ENCODE results near the gene EYA2.
"Not testable (repeated sequence)": the region's sequence is repeated elsewhere in the genome, so short reads cannot be mapped to it uniquely, and the experiment has no call there.

Gene EYA2

DNA sequence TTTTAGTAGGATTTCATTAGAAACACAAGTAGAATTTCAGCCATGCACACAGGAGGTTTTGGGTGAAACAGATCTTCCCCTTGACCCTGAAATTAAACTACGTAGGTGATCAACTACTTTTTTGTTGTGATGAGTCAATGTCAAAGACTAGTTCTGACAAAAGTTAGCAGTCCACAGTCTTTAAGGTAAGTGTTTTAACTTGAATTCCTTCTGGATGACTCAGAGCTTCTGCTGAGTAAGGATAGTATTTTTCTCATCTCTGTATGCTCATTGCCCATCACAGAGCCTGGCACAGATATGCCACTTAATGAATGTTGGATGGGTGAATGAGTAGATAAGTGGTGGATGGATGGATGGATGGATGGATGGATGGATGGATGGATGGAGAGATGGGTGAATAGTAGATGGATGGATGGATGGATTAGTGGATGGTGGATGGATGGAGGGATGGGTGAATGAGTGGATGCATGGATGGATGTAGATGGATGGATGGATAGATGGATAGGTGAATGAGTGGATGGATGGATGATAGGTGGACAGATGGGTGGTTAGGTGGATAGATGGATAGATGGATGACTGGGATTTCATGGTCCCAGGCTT is 296.5 kb downstream of the EYA2 start:
- no peak for DNase-seq

DNA sequence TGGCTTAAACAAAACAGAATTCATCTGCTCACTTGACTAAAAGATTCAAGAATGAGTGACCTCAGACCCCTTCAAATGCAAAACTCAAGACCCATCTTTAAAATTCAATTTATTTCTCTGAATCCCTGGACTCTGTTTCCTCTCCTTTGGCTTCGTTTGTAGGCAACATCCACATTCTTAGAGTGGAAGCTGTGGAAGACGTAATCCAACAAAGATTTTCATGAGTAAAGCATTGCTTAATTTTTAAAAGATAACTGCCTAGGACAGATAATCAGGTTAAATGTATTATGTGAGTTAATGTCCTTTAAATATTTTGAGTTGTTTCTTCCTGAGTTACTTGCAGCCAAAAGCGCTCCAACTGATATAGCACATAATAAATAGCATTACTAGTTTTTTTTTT is 297.3 kb downstream of the EYA2 start:
- no peak for DNase-seq

DNA sequence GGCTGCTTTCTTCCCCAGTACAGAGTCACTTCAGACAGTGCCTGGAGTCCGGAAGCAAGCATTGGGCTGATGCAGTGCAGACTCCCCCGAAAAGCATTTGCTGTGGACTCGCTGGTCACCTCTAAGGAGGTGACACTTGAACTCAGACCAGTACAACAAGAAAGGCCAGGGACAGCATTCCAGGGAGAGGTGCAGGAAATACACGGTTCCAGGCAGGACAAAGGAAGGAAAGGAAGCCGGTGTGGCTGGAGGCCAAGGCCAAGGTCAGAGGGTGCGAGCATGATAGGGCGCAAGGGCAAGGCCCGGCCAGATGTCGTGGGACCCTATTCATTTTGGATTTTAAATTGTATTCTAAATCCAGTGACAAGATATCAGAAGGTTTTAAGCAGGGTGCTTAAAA is 300.9 kb downstream of the EYA2 start:
- DNase-seq: no peak

DNA sequence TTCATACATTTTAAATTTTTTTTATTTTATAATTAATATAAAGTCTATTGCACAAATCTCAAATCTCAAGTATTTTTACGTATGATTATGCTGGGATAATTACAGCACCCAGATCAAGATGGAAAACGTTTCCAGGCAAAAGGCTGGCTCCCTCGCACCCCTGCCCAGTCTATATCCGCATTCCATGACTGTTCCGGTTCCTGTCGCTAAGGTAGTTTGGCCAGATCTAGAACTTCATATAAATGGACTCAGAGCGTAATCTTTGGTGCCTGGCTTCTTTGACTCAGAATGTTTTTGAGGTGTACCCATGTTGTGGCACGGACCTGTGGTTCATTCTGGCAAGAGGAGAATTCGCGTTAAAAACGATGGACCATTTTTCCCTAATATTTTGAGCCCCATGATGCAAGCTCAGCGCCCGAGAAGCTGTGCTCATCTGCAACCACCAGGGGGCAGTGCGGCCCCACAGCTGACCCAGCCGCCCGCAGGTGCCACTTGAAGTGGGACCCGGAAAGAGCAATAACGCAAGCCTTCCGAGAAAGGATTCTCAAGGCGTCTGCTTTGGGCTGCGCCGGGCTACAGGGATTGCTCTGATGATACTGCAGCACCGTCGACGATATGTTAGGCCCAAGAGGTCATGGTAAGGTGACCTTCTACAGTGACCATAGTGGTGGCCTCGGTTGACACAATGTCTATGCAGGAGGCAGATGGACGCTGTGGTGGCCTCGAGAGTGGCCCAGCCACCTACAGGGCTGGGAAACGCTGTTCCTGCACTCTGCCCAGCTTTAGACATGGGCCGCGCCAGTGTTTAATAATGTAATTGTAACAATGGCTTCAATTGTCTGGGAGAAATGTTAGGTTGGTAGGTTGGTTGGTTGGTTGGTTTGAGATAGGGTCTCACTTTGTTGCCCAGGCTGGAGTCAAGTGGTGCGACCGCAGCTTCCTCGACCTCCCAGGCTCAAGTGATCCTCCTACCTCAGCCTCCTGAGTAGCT is 301.7 kb downstream of the EYA2 start:
- peak; percentile 77 for DNase-seq

DNA sequence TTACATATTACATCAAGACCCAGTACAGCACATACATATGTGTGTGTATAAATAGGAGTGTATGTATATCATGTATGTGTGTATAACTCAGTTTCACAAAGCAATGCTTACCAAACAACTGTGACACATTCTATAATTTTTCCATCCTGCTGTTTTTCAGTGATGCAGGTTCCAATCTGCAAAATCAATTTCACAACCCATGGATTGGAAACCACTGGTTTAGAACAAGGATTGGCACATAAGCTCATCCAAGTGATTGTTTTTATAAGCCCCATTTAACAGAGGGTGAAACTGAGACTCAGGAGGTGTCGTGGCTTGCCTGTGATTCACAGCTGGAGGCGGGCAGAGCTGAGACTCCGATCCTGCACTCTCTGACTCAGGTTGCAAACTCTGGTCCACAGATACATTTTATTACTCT is 303.6 kb downstream of the EYA2 start:
- DNase-seq: no peak

DNA sequence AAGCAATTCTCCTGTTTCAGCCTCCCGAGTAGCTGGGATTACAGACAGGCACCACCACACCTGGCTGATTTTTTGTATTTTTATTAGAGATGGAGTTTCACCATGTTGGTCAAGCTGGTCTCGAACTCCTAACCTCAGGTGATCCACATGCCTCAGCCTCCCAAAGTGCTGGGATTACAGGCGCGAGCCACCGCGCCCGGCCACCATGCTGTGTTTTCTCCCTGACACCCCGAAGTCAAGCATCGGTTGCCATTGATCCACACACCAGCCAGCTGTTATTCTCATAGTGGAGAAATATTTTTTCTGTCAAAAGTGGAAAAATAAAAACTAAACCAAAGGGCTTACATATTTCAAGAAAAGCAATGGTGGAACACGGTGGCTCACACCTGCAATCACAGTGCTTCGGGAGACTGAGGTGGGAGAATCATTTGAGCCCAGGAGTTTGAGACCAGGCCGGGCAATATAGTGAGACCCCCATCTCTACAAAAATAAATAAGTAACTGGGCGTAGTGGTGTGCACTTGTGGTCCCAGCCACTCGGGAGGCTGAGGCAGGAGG is 304.4 kb downstream of the EYA2 start:
- no peak for DNase-seq

DNA sequence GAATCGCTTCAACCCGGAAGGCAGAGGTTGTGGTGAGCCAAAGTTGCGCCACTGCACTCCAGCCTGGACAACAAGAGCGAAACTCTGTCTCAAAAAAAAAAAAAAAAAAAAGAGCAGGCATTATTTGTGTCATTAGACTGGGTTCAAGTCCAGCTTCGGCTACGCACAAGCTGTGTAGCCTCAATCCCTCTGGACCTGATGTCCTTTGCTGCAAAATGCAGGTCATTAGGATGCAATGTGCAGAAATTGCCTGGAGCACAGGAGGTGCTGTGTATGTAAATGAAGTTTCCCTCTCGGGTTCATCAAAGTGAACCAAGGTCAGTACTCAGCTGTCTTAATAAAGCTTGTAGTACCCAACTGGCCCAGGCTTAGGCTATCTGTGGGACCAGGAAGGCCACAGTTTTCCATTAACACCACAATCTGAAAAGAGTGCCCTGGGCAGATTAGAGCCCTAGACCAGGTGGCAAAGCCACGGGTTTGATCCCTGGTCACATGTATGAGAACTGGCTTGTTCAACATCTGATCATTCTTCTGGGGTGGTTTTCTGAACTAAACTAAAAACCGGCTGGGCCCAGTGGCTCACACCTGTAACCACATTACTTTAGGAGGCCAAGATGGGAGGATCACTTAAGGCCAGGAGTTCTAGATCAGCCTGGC is 306.6 kb downstream of the EYA2 start:
- no peak for DNase-seq

DNA sequence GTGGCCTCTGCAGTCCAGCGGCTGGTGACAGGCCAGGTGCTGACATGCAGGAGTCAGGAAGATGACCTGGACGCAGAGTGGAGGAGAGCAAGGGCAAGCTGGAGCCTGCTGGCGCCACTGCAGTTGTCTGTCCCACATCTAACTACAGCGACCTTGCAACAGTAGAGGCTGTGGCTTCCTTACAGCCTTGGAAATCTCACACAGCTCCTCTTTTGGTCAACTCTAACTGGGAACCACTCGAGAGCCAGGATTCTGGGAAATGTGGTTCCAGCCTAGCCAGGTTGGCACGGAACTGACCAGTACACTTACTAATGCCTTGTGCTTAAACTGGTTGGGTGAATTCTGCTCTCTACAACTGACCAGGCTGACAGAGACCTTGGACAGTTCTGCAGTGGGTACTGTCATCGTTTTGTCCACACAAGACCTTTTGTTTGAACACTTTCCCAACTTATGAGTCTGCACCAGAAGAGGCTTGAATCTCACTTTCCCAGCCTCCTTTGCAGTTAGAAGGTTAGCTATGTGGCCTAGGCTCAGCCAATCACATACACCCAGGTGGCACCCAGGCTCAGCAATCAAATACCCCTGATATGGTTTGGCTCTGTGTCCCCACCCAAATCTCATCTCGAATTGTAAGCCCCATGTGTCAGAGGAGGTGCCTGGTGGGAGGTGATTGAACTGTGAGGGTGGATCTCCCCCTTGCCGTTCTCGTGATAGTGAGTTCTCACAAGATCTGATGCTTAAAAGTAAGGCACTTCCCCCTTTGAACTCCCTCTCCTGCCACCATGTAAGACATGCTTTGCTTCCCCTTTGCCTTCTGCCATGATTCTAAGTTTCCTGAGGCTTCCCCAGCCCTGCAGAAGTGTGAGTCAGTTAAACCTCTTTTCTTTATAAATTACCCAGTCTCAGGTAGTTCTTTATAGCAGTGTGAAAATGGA is 308.4 kb downstream of the EYA2 start:
- no peak for DNase-seq

DNA sequence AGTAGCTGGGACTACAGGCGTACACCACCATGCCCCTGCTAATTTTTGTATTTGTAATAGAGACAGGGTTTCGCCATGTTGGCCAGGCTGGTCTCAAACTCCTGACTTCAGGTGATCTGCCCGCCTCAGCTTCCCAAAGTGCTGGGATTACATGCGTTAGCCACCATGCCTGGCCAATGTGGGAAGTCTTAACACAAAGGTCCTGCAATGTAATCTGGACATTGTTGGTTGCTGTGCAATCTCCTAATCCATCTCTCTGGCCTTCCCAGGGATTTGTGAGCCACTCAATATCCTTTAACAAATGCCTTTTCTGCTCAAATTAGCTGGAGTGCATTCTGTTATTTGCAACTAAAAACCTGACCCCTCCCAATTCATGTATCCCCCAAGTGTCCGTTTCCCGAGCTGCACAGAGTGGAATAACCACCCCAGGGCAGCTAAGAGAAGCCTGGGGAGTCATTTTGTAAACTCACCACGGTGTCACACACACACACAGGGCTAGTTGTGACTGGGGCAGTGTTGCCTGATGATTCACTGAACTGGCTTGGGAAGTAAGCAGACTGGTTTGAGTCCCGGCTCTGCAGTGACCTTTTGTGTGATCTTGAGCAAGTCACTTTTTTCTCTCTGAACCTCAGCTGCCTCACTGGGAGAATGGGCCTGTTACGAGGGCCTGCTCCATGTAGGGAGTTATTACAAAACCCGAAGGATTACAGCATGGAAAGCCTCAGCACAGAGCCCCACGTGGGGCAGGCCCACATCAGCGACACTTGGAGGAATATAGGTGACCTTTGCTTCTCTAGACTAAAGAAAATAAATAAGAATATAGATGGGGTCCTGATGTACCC is 309.6 kb downstream of the EYA2 start:
- no peak for DNase-seq

DNA sequence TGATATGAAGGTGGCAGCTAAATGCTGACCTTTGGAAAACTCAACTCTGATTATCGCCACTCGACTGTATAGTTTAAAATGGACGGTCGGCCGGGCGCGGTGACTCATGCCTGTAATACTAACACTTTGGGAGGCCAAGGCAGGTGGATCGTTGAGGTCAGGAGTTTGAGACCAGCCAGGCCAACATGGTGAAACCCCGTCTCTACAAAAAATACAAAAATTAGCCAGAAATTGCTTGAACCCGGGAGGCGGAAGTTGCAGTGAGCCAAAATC is 310.1 kb downstream of the EYA2 start:
- DNase-seq: not testable (repeated sequence)

DNA sequence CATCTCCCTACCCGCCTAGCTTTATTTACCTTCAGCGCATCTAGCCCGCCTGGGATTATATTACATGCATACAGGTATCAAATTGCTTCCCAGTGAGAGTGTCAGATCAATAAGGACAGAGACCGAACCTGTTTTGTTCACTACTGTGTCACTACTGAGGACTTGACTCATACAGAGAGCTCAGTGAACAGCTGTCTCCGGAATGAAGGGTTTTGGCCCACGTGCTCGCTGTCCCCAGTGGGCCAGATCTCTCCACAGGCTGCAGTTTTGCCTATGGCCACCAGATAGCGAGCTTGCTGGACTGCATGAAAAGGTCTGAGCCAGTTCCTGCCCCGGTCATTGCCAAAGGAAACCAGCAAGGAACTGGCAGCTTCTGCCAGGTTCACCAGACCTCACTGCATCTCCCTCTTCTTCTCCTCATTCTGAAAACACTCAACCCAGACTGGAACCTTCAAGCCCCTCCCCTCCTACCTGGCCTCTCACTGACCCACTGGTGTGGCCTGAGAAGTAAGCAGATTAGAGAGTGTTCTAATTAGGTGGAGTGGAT is 311.0 kb downstream of the EYA2 start:
- DNase-seq: peak; percentile 68

DNA sequence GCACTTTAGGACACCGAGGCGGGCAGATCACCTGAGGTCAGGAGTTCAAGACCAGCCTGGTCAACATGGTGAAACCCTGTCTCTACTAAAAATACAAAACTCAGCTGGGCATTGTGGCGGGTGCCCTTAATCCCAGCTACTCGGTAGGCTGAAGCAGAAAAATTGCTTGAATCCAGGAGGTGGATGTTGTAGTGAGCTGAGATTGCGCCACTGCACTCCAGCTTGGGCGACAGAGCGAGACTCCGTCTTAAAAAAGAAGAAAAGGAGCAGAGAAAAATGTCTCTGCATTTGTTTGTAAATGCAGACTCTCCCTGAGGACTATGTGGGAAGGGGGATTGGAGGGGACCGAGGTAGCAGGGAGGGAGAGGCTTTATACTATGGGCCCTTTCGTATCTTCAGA is 311.9 kb downstream of the EYA2 start:
- not testable (repeated sequence) for DNase-seq

DNA sequence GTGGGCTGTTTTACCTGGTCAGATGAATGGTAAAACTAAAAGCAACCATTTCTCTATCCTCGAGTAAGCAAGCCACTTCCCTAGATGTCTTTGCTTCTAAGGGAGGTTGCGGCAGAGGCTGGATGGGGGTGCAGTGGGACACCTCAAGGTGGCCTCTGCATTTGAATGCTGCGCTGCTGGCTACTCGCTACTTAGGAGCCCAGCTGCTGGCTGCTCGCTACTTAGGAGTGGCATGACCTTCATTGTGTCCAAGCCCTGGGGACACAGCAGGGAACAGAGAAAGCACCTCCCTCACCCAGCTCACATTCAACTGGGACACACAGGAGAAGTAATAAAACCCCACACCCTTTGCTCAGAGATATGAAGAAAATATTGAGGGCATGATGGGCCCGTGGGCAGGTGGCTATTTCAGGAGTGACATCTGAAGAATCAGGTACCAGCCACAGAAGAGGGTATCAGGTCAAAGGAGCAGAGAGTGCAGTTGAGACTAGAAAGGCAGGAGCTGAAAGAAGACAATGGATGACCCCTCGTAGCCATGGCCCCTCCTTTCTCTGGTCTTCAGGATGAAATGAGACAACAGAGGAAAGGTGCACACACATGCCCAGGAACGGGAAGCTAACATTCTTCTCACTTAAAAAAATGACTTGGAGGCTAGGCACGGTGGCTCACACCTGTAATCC is 312.5 kb downstream of the EYA2 start:
- no peak for DNase-seq

DNA sequence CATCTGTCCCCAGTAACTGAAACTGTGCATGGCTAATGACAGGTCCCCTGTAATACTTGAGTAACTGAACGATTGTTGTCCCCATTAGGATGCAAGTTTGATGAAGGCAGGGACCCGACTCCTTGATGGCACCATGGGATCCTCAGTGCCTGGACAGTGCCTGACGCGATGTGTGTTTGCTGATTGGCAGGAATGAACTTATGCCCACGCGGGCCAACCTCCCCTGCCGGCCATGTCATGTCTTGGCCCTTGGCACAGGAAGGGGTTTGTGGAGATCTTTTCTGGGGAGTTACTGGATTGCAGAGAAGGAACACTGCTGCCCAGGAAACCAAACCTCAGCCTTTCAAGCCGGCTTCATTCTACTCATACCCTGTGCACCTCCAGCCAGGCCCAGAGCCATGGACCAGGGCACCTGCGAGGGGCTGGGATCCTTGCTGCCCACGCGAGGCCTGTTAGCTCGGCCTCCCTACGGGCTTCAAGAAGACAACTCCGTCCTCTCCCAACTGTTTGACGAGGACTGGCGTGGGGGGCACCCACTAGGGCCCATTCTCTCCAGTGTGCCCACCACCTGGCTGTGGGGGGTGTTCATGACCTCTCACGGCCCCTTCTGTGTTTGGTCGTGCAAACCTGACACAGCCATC is 314.0 kb downstream of the EYA2 start:
- no peak for DNase-seq

DNA sequence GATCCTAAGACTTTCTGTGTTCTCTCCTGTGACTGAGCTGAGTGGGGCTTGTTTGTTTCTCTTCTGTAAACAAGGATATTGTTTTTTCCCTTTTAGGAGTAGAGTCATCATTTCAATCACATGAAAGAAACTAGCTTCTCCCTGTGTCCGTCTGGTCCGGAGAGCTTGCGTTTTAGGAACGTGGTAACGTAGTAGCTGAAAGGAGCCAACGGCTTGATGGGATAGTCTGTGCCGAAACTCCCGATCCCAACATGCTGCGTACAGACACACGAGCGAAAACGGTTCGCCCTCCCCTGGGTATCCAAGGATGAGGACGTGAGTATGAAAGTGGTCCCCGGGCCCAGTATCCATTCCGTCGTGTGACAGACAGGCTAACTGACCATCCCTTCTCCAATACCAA is 315.3 kb downstream of the EYA2 start:
- no peak for DNase-seq

DNA sequence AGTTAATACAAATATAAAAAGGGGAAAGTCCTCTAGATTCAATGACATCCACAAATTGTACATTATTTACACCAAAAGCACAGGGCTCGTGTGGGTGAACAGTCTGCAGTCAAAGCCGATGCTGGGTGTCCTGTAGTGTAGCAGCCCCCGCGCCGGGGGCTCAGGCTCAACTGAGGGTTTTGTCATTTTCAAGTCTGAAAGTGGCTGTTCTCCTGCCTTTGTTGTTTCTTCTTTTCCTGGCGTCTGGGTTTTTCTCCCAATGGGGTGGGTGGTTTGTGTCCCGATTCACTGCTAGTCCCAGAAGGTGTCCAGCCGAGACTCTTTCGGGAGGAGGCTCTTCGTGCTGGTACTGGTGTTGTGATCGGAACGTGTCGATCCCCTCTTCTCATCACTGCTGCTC is 315.8 kb downstream of the EYA2 start:
- DNase-seq: no peak

DNA sequence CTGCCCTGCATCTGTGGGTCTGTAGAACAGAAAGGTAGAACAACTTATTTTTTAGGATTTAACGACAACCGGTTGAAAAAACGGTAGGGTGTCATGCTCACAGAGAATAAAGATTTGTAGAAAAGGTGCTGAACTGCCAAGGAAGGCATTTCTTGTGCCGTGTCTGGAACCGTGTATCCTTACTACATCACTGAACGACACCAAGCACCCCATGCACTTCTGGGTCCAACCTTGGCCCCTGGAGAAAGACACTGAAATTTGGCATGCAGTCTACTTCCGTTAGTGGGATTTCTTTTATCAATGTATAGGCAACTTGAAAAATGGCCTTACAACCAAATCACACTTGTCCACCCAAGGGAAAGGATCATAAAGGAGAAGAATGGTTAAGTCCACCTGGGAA is 316.4 kb downstream of the EYA2 start:
- no peak for DNase-seq

DNA sequence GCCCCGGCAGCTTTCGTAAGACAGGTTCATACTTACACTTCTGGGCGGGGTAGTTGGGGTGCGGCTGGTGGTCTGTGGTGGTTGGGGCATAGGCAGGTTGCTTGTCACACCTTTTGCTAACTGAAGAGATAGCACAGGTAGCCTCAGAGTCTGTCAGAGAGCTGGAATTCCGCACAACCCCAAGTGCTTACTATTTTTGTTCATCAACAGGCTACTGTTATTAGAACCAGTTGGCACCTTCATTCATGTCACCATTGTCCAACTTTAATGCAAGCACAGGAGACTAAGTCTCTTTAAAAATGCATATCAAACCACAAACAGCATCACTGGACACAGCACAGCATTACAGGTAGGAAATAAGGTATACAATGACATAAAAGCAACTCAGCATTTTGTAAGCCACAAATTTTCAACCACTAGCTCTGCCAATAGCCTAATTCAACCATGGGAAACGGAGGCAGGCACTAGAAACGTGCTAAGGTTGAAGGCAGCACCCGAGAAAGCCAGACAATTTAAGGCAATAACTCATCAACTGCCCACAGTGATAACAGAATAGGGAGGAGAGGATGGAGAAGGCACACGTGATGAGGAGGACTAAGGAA is 318.1 kb downstream of the EYA2 start:
- DNase-seq: no peak

DNA sequence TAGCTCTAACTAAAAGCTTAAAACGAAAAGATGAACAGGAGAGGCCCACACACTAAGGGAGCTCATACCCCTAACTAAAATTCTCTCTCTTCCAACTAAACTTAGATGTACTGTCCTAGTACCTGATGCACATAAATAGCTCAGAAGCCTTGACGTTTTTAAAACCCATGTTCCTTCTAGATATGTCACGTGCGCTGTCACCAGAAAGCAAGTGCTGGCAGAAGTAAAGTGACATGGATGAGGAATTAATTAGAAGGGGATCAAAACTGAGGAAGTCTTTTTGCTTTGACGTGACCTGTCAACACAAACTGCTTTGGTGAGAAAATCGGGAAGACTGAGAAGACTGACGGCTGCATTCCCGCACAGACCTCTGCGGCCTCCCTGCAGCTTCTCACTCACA is 319.3 kb downstream of the EYA2 start:
- no peak for DNase-seq

Measured in CD4-positive, alpha-beta T cell treated with Interleukin-6 for 4 hours (primary cell).